ENCODE data around the gene EDN1. TPM values are rescaled to one million over a fixed set of nuclear protein-coding genes. Genes with fewer than 3 reads are reported as not detected.

The EDN1 gene
- total RNA-seq, 1 experiment from 2014 or later: 25.6 TPM

DNA sequence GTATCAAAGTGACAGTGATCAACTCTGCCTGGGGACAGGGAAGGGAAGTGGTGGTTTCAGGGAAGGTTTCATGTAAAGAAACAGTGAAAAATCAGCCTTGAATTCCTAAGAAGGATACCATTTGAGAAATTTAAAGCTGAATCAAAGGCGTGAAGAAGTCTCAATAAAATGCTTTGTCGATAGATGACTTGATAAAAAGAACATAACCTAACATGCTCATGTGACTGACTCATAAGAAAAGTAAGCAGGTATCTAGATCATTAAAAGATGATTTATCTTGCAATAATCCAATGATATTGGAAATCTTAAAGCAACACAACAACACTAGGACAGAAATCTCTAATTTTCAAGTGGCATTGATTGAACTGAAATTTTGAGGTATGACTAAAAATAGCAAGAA, 14.3 kb downstream of the EDN1 start:
- Histone ChIP-seq H2AFZ (ENCODE audit: low read length) (no peak overlapping the region), H3K79me2 (ENCODE audit: low read length) (no peaks in the 10 kb centered on the region), H3K9me3 (ENCODE audit: low read length) (no peaks in the 10 kb centered on the region), H3K27ac (ENCODE audit: low read length) (no peak overlapping the region), H3K4me3 (ENCODE audit: low read length) (no peak overlapping the region), H3K9ac (ENCODE audit: low read length) (no peak overlapping the region), H3K27me3 (ENCODE audit: low read length) (no peaks in the 10 kb centered on the region), H3K4me1 (ENCODE audit: insufficient read depth, low read length) (peaks cover 11% of the 10 kb centered on the region), H3K36me3 (ENCODE audit: low read depth, low read length) (no peaks in the 10 kb centered on the region), H4K20me1 (ENCODE audit: low read length) (no peaks in the 10 kb centered on the region), H3K9me2 (replicated peaks; ENCODE audit: low read length) (no peaks in the 10 kb centered on the region), H3K4me2 (ENCODE audit: low read length) (no peak overlapping the region; the same call in 1 of the 2 replicates), H3F3A (ENCODE audit: low read length, unreplicated experiment) (no peaks in the 10 kb centered on the region)
- no TSS peak for BruUV-seq (replicated peaks)
- no peak for ATAC-seq
- ChIA-PET CTCF (no interaction called here), POLR2A (ENCODE audit: unreplicated experiment) (no interaction called here)
- no peak for DNase-seq
- TF ChIP-seq EZH2 (IDR thresholded peaks at IDR 0.05; ENCODE audit: low read length, unreplicated experiment) (no peak), EZH2phosphoT487 (IDR thresholded peaks at IDR 0.05; ENCODE audit: borderline replicate concordance, low read length) (no peak)
- TF ChIP-seq, protein P1, sequence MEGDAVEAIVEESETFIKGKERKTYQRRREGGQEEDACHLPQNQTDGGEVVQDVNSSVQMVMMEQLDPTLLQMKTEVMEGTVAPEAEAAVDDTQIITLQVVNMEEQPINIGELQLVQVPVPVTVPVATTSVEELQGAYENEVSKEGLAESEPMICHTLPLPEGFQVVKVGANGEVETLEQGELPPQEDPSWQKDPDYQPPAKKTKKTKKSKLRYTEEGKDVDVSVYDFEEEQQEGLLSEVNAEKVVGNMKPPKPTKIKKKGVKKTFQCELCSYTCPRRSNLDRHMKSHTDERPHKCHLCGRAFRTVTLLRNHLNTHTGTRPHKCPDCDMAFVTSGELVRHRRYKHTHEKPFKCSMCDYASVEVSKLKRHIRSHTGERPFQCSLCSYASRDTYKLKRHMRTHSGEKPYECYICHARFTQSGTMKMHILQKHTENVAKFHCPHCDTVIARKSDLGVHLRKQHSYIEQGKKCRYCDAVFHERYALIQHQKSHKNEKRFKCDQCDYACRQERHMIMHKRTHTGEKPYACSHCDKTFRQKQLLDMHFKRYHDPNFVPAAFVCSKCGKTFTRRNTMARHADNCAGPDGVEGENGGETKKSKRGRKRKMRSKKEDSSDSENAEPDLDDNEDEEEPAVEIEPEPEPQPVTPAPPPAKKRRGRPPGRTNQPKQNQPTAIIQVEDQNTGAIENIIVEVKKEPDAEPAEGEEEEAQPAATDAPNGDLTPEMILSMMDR (conservative IDR thresholded peaks at IDR 0.05; ENCODE audit: low read depth, low read length): no peak
- intact Hi-C loops (cut with micrococcal nuclease): no loop called here

DNA sequence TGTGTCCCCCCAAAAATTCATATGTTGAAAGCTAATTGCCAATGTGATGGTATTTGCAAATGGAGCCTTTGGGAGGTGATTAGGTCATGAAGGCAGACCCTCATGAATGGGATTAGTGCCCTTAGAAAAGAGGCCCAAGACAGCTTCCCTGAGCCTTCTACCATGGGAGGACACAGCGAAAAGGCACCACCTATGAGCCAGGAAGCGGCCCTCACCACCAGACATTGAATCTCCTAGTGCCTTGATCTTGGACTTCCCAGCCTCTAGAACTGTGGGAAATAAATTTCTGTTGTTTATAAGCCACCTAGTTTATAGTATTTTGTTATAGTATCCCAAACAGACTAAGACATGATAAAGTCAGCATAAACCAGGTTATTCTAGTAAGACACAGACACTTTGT, 18.9 kb downstream of the EDN1 start:
- intact Hi-C loops (cut with micrococcal nuclease): no loop called here
- no peak overlapping the region for H3K27ac ChIP-seq (ENCODE audit: low read length)
- TF ChIP-seq EZH2 (IDR thresholded peaks at IDR 0.05; ENCODE audit: low read length, unreplicated experiment) (no peak), EZH2phosphoT487 (IDR thresholded peaks at IDR 0.05; ENCODE audit: borderline replicate concordance, low read length) (no peak)
- TF ChIP-seq, protein P1 (conservative IDR thresholded peaks at IDR 0.05; ENCODE audit: low read depth, low read length): no peak
- no peaks in the 10 kb centered on the region for H3K9me2 ChIP-seq (replicated peaks; ENCODE audit: low read length)
- no peaks in the 10 kb centered on the region for H4K20me1 ChIP-seq (ENCODE audit: low read length)
- no peaks in the 10 kb centered on the region for H3K79me2 ChIP-seq (ENCODE audit: low read length)
- POLR2A ChIA-PET (ENCODE audit: unreplicated experiment): interaction anchor here (0.7 kb wide), 1 partner anchor 15 kb away, joined by 3 read pairs; no protein-coding TSS in a partner anchor
- no peaks in the 10 kb centered on the region for H3K36me3 ChIP-seq (ENCODE audit: low read depth, low read length)
- peaks cover 24% of the 10 kb centered on the region for H3K4me1 ChIP-seq (ENCODE audit: insufficient read depth, low read length)
- no peak overlapping the region for H3K4me2 ChIP-seq (ENCODE audit: low read length)
- CTCF ChIA-PET: interaction anchor here (0.6 kb wide), 1 partner anchor 37 kb away, joined by 4 read pairs; no protein-coding TSS in a partner anchor
- H3K27me3 ChIP-seq (ENCODE audit: low read length): no peaks in the 10 kb centered on the region
- no TSS peak for BruUV-seq (replicated peaks)
- H3K9ac ChIP-seq (ENCODE audit: low read length): no peak overlapping the region
- no peaks in the 10 kb centered on the region for H3K9me3 ChIP-seq (ENCODE audit: low read length)
- H3F3A ChIP-seq (ENCODE audit: low read length, unreplicated experiment): no peaks in the 10 kb centered on the region
- ATAC-seq (no peak), DNase-seq (no peak)
- no peak overlapping the region for H2AFZ ChIP-seq (ENCODE audit: low read length)
- H3K4me3 ChIP-seq (ENCODE audit: low read length): no peak overlapping the region

DNA sequence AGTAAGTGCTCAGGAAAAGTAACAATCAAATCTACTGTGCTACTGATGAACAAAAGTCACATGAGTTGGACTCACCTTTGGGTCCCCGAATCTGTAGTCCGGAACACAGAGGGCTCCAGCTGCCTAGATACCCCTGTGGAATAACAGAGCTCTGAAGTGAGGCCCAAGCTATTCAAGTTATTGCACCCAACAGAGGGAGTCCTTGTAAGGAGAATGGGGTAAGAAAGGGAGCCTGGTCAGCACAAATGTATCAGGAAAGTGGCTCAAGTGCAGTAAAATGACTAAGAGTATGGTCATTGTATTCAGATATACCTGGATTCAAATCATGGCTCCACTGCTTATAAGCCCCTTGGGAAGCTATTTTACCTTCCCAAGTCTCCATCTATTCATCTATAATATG, 20.9 kb downstream of the EDN1 start:
- ChIA-PET POLR2A (ENCODE audit: unreplicated experiment) (no interaction called here), CTCF (interaction anchor here (0.6 to 1.0 kb wide), 2 partner anchors 21 to 37 kb away, joined by 3 read pairs; partner anchors contain the start of gene EDN1)
- TF ChIP-seq EZH2phosphoT487 (IDR thresholded peaks at IDR 0.05; ENCODE audit: borderline replicate concordance, low read length): no peak
- TF ChIP-seq, protein P1 (conservative IDR thresholded peaks at IDR 0.05; ENCODE audit: low read depth, low read length): peak; percentile 70
- TF ChIP-seq EZH2 (IDR thresholded peaks at IDR 0.05; ENCODE audit: low read length, unreplicated experiment): no peak
- DNase-seq: peak; percentile 70
- ATAC-seq: peak; percentile 72
- Histone ChIP-seq H3K36me3 (ENCODE audit: low read depth, low read length) (no peaks in the 10 kb centered on the region), H3K79me2 (ENCODE audit: low read length) (no peaks in the 10 kb centered on the region), H3K4me3 (ENCODE audit: low read length) (no peak overlapping the region), H3K27ac (ENCODE audit: low read length) (no peak overlapping the region), H3F3A (ENCODE audit: low read length, unreplicated experiment) (no peaks in the 10 kb centered on the region), H3K4me2 (ENCODE audit: low read length) (no peak overlapping the region), H3K9me3 (ENCODE audit: low read length) (no peaks in the 10 kb centered on the region), H4K20me1 (ENCODE audit: low read length) (no peaks in the 10 kb centered on the region), H3K9me2 (replicated peaks; ENCODE audit: low read length) (no peaks in the 10 kb centered on the region), H3K4me1 (ENCODE audit: insufficient read depth, low read length) (peaks cover 21% of the 10 kb centered on the region), H3K9ac (ENCODE audit: low read length) (no peak overlapping the region), H3K27me3 (ENCODE audit: low read length) (no peaks in the 10 kb centered on the region), H2AFZ (ENCODE audit: low read length) (no peak overlapping the region)
- intact Hi-C loops (cut with micrococcal nuclease): loop anchor here (1.0 to 5.0 kb wide), 2 partner anchors 36 to 292 kb away; no protein-coding TSS in a partner anchor
- no TSS peak for BruUV-seq (replicated peaks)
